ENCODE data around the gene MED13L.

- TF ChIP-seq CTCF (conservative IDR thresholded peaks at IDR 0.05 in 1 of 2, IDR thresholded peaks at IDR 0.05 in 1 of 2; ENCODE audit: low read depth in 1 of 2, low read length in 2 of 2), result no peak
- no peak for TF ChIP-seq EZH2 (IDR thresholded peaks at IDR 0.05; ENCODE audit: low read length, missing control alignments)
These were observed 138.7 kb downstream of the MED13L start for GRCh38 chr12:116138781-116139180.
